BLaER1 treated with 17β-estradiol and CSF1 and Interleukin-3, amounts not matched to agents 10 nM and 100 nM (cell line): Measurements from ENCODE around the gene TBL2.
"Not testable (repeated sequence)": the region's sequence is repeated elsewhere in the genome, so short reads cannot be mapped to it uniquely, and the experiment has no call there.

Experiments
- H3K27ac ChIP-seq, 11 experiments: shearing (Covaris generic); formaldehyde crosslinking; 2 replicates each; pipeline ENCODE4 v1.8.1; 2022
- H3K27me3 ChIP-seq, 11 experiments: shearing (Covaris generic); formaldehyde crosslinking; 2 replicates each; pipeline ENCODE4 v1.8.1; 2022
- H3K36me3 ChIP-seq, 11 experiments: shearing (Covaris generic); formaldehyde crosslinking; 2 replicates each; pipeline ENCODE4 v1.8.1; 2022
- H3K4me1 ChIP-seq, 10 experiments: shearing (Covaris generic); formaldehyde crosslinking; 2 replicates each; pipeline ENCODE4 v1.8.1; 2022
- H3K4me2 ChIP-seq, 11 experiments: shearing (Covaris generic); formaldehyde crosslinking; 2 replicates each; pipeline ENCODE4 v1.8.1; 2022
- H3K4me3 ChIP-seq, 10 experiments: shearing (Covaris generic); formaldehyde crosslinking; 2 replicates each; pipeline ENCODE4 v1.8.1; 2022
- H3K9ac ChIP-seq, 11 experiments: shearing (Covaris generic); formaldehyde crosslinking; 2 replicates each; pipeline ENCODE4 v1.8.1; 2022
- H3K9me3 ChIP-seq, 11 experiments: shearing (Covaris generic); formaldehyde crosslinking; replicated peaks in 1 of 11; 2 replicates each; pipeline ENCODE4 v1.8.1; 2022
- H4K20me1 ChIP-seq, 11 experiments: shearing (Covaris generic); formaldehyde crosslinking; 2 replicates each; pipeline ENCODE4 v1.8.1; 2022
- Cebpa-rat ChIP-seq, 11 experiments: shearing (Covaris generic); IDR thresholded peaks; 2 replicates each; pipeline ENCODE4 v1.8.1; 2022

Gene TBL2

GRCh38 chr7:73557108-73557396 lies 21.3 kb downstream of the TBL2 start:
- TF ChIP-seq Cebpa-rat (IDR thresholded peaks at IDR 0.05) = no peak
- Histone ChIP-seq H3K9me3 (0 out of 22 replicates have a peak, but pooled peaks cover 0 to 1% (median 0%) of the 10 kb centered on the region in 11 experiments), H3K4me1 (peaks cover 25 to 53% (median 37%) of the 10 kb centered on the region in 10 experiments), H3K9ac (peak overlapping the region; percentile 97 to 100 (median 99)), H3K4me3 (peak overlapping the region; percentile 78 to 95 (median 84)), H3K27me3 (no peaks in the 10 kb centered on the region), H3K27ac (peak overlapping the region; percentile 96 to 100 (median 99)), H3K36me3 (peaks cover 23 to 37% (median 35%) of the 10 kb centered on the region in 11 experiments), H3K4me2 (peak overlapping the region; percentile 88 to 99 (median 95); a peak in 20 of 22 replicates), H4K20me1 (peaks cover 23 to 49% (median 47%) of the 10 kb centered on the region in 11 experiments; a peak in 21 of 22 replicates)

GRCh38 chr7:73556208-73557107 lies 21.9 kb downstream of the TBL2 start:
- TF ChIP-seq Cebpa-rat (IDR thresholded peaks at IDR 0.05) = no peak
- H3K4me2 ChIP-seq = peak overlapping the region; percentile 88 to 99 (median 95)
- peaks cover 23 to 55% (median 53%) of the 10 kb centered on the region in 11 experiments; a peak in 21 of 22 replicates for H4K20me1 ChIP-seq
- H3K27me3 ChIP-seq = no peaks in the 10 kb centered on the region
- H3K36me3 ChIP-seq = peaks cover 29 to 43% (median 41%) of the 10 kb centered on the region in 11 experiments
- H3K9ac ChIP-seq = peak overlapping the region; percentile 97 to 100 (median 99)
- H3K9me3 ChIP-seq = no peaks in the 10 kb centered on the region
- peak overlapping the region; percentile 17 to 100 (median 98); a peak in 21 of 22 replicates for H3K27ac ChIP-seq
- H3K4me1 ChIP-seq = peaks cover 25 to 53% (median 37%) of the 10 kb centered on the region in 10 experiments
- H3K4me3 ChIP-seq = peak overlapping the region; percentile 78 to 95 (median 84)

GRCh38 chr7:73555411-73555982 lies 22.9 kb downstream of the TBL2 start:
- H3K4me2 ChIP-seq = peak overlapping the region; percentile 88 to 99 (median 95)
- H3K36me3 ChIP-seq = peaks cover 37 to 51% (median 49%) of the 10 kb centered on the region in 11 experiments
- H3K9me3 ChIP-seq = no peaks in the 10 kb centered on the region
- H3K27me3 ChIP-seq = no peaks in the 10 kb centered on the region
- H3K27ac ChIP-seq = peak overlapping the region in 1 of 11 experiments; percentile 56; a peak in 3 of 22 replicates
- peaks cover 23 to 49% (median 35%) of the 10 kb centered on the region in 10 experiments for H3K4me1 ChIP-seq
- H3K9ac ChIP-seq = peak overlapping the region; percentile 97 to 100 (median 99); a peak in 19 of 22 replicates
- H4K20me1 ChIP-seq = peaks cover 23 to 61% (median 58%) of the 10 kb centered on the region in 11 experiments; a peak in 21 of 22 replicates
- TF ChIP-seq Cebpa-rat (IDR thresholded peaks at IDR 0.05) = no peak
- peak overlapping the region in 8 of 10 experiments; percentile 78 to 95 (median 83); a peak in 14 of 20 replicates for H3K4me3 ChIP-seq

GRCh38 chr7:73550093-73550492 lies 28.3 kb downstream of the TBL2 start:
- peaks cover 86 to 97% (median 96%) of the 10 kb centered on the region in 11 experiments for H3K36me3 ChIP-seq
- not testable (repeated sequence) for H3K27me3 ChIP-seq, H3K9me3 ChIP-seq, H3K4me3 ChIP-seq, H3K27ac ChIP-seq, H3K9ac ChIP-seq, H3K4me2 ChIP-seq
- peaks cover 0 to 17% (median 3%) of the 10 kb centered on the region in 10 experiments; a peak in 17 of 20 replicates for H3K4me1 ChIP-seq
- peaks cover 51 to 96% (median 90%) of the 10 kb centered on the region in 11 experiments; a peak in 21 of 22 replicates for H4K20me1 ChIP-seq

- Histone ChIP-seq H3K4me2 (no peak overlapping the region), H3K27ac (no peak overlapping the region), H4K20me1 (peaks cover 49 to 96% (median 90%) of the 10 kb centered on the region in 11 experiments; a peak in 21 of 22 replicates), H3K36me3 (peaks cover 84 to 97% (median 96%) of the 10 kb centered on the region in 11 experiments), H3K4me3 (no peak overlapping the region), H3K9me3 (no peaks in the 10 kb centered on the region), H3K9ac (no peak overlapping the region), H3K27me3 (no peaks in the 10 kb centered on the region), H3K4me1 (peaks cover 0 to 9% (median 0%) of the 10 kb centered on the region in 10 experiments; a peak in 1 of 20 replicates)
- no peak for TF ChIP-seq Cebpa-rat (IDR thresholded peaks at IDR 0.05)
Measured at GRCh38 chr7:73549176-73549575, 29.2 kb downstream of the TBL2 start.

- H3K36me3 ChIP-seq = peaks cover 85 to 100% (median 97%) of the 10 kb centered on the region in 11 experiments
- no peak overlapping the region for H3K27ac ChIP-seq
- H3K27me3 ChIP-seq = no peaks in the 10 kb centered on the region
- no peak overlapping the region for H3K9ac ChIP-seq
- H3K4me3 ChIP-seq = no peak overlapping the region
- no peaks in the 10 kb centered on the region for H3K9me3 ChIP-seq
- no peak for TF ChIP-seq Cebpa-rat (IDR thresholded peaks at IDR 0.05)
- peaks cover 0 to 9% (median 0%) of the 10 kb centered on the region in 10 experiments; a peak in 1 of 20 replicates for H3K4me1 ChIP-seq
- no peak overlapping the region for H3K4me2 ChIP-seq
- H4K20me1 ChIP-seq = peaks cover 51 to 96% (median 89%) of the 10 kb centered on the region in 11 experiments; a peak in 21 of 22 replicates
Measured at GRCh38 chr7:73547841-73548240, 30.5 kb downstream of the TBL2 start.

GRCh38 chr7:73544678-73545077 lies 33.7 kb downstream of the TBL2 start:
- no peaks in the 10 kb centered on the region for H3K27me3 ChIP-seq
- no peak overlapping the region for H3K4me2 ChIP-seq
- no peaks in the 10 kb centered on the region for H3K9me3 ChIP-seq
- H3K9ac ChIP-seq = no peak overlapping the region
- no peak for TF ChIP-seq Cebpa-rat (IDR thresholded peaks at IDR 0.05)
- peaks cover 45 to 96% (median 87%) of the 10 kb centered on the region in 11 experiments; a peak in 21 of 22 replicates for H4K20me1 ChIP-seq
- H3K36me3 ChIP-seq = peaks cover 87 to 100% (median 99%) of the 10 kb centered on the region in 11 experiments
- peaks cover 0 to 9% (median 0%) of the 10 kb centered on the region in 10 experiments; a peak in 1 of 20 replicates for H3K4me1 ChIP-seq
- H3K27ac ChIP-seq = no peak overlapping the region
- H3K4me3 ChIP-seq = no peak overlapping the region

- Histone ChIP-seq H3K27ac (no peak overlapping the region), H3K36me3 (peaks cover 87 to 100% (median 99%) of the 10 kb centered on the region in 11 experiments), H3K4me1 (no peaks in the 10 kb centered on the region), H3K27me3 (no peaks in the 10 kb centered on the region), H3K4me2 (no peak overlapping the region), H3K4me3 (no peak overlapping the region), H3K9ac (no peak overlapping the region), H4K20me1 (peaks cover 26 to 80% (median 63%) of the 10 kb centered on the region in 11 experiments; a peak in 21 of 22 replicates), H3K9me3 (no peaks in the 10 kb centered on the region)
- TF ChIP-seq Cebpa-rat (IDR thresholded peaks at IDR 0.05) = no peak
Measured at GRCh38 chr7:73541722-73542121, 36.7 kb downstream of the TBL2 start.

GRCh38 chr7:73539709-73540108 lies 38.7 kb downstream of the TBL2 start:
- Histone ChIP-seq H3K4me2 (no peak overlapping the region), H3K4me1 (no peaks in the 10 kb centered on the region), H3K9ac (no peak overlapping the region), H4K20me1 (peaks cover 15 to 70% (median 43%) of the 10 kb centered on the region in 11 experiments; a peak in 20 of 22 replicates), H3K4me3 (no peak overlapping the region), H3K9me3 (no peaks in the 10 kb centered on the region), H3K27ac (no peak overlapping the region), H3K27me3 (no peaks in the 10 kb centered on the region), H3K36me3 (peaks cover 93 to 100% (median 100%) of the 10 kb centered on the region in 11 experiments)
- no peak for TF ChIP-seq Cebpa-rat (IDR thresholded peaks at IDR 0.05)

- not testable (repeated sequence) for H3K4me2 ChIP-seq, H3K9me3 ChIP-seq, H3K4me1 ChIP-seq, H3K27me3 ChIP-seq, H3K4me3 ChIP-seq, H3K27ac ChIP-seq, H3K9ac ChIP-seq
- H3K36me3 ChIP-seq = peaks cover 85 to 100% (median 97%) of the 10 kb centered on the region in 11 experiments
- peaks cover 4 to 58% (median 31%) of the 10 kb centered on the region in 11 experiments; a peak in 19 of 22 replicates for H4K20me1 ChIP-seq
Measured at GRCh38 chr7:73538510-73538909, 39.9 kb downstream of the TBL2 start.
